Measurements from ENCODE around the gene AK5.

Gene AK5

DNA sequence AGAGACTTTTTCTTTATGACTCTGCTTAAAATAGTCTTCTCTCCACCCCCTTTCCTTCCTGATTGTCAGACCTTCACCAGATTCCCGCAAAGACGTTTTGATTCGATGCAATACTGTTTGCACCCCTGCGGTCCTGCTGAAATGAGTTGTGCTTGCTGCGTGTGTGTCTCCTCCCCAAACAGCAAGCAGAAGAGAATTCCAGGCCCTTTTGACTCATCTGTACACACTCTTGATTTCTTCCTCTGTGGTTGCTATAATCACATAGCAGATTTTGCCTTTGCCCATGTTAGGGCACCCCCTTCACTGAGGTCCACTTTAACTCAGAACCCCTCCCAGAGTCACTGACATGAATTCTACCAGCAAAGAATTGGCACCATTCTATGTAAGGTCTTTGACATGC lies 264.2 kb downstream of the AK5 start:
- DNase-seq (ENCODE audit: low spot score) = no peak

DNA sequence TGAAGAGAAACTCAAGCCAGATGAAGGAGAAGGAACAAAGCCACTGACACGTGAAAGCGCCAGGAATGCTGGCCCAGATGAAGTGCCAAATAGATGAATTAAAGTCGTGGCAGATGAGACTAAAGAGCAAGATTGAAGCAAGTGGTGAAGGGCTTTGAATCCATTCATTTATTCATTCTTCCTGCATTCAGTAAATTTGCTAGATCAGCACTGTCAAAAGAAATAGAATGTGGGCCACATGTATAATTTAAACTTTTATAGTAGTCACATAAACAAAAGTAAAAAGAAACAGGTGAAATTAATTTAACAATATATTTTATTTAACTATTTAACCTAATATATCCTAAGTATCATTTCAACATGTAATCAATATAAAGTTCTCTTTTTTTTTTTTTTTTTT lies 265.1 kb downstream of the AK5 start:
- DNase-seq (ENCODE audit: low spot score) = no peak

DNA sequence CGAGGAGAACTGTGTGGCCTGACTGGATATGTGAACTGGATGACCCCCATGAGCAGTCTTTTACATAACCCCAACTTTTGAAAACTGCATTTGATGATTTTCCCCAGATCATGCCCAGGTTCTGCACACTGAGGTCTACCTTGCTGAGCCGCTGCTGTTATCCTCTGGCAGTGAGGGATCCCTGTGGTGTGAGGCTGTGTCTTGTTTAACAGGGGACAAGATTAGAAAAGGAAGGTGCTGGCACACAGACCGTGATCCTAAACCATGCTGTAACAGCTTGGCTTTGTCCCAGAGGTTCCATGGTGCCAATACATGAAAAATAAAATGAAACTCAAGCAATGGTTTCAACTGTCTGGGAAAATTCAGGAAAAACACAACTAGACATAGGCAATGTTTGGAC lies 266.5 kb downstream of the AK5 start:
- DNase-seq (ENCODE audit: low spot score) = no peak

DNA sequence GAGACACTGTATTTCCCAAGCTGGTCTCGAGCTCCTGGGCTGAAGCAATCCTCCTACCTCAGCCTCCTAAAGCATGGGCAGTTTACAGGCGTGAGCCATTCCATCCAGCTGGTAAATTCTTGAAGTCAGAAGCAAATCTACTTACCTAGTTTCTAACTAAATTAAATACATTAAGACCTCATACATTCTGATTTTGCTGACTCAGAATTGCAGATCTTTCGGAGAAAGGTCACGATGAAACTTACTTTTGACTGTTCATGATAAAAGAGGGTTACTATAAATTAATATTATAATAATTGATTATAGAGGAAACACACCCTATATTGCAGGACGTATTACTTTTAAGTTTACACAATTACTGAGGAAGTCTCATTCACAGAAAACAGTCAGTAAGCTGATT lies 268.3 kb downstream of the AK5 start:
- no peak for DNase-seq (ENCODE audit: low spot score)

DNA sequence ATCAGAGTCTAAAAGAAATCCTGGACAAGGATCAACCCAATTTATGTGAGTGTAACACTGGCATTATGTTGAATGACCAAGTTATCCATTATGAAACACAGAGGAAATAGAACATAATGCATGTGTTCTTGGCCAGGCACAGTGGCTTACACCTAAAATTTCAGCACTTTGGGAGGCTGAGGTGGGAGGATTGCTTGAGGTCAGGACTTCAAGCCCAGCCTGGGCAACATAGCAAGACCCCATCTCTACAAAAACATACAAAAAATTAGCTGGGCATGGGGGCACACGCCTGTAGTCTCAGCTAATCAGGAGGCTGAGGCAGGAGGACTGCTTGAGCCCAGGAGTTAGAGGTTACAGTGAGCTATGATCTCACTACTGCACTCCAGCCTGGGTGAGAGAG lies 270.8 kb downstream of the AK5 start:
- DNase-seq (ENCODE audit: low spot score) = no peak

DNA sequence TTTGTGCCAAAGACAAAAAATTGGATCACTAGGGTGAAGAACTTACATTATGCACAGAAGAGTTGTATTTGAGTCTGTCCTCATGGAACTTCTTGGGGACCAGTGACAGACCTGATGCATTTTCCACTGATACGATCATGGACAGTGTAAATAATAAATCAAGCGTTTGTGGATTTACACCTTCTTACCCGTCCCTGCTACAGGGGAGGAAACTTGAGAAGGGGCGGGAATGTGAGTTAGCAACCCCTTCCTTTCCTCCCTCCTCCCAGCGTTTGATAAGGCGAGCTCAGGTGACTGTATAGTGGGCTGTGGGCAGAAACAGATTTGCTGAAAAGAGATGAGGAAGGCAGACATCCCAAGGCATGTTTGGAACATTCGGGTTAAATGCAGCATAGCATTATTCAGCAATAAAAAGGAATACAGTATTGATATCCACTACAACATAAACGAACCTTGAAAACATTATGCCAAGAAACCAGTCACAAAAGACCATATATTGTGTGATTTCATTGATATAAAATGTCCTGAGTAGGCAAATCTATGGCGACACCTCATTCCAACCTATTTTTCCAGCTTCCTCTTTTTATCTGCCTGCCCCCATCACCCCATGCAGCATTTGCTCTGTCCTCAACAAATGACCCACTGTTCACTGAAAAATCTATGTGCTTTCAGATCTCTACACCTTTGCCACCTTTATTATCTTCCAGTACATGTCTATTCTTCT lies 271.9 kb downstream of the AK5 start:
- DNase-seq (ENCODE audit: low spot score) = no peak

DNA sequence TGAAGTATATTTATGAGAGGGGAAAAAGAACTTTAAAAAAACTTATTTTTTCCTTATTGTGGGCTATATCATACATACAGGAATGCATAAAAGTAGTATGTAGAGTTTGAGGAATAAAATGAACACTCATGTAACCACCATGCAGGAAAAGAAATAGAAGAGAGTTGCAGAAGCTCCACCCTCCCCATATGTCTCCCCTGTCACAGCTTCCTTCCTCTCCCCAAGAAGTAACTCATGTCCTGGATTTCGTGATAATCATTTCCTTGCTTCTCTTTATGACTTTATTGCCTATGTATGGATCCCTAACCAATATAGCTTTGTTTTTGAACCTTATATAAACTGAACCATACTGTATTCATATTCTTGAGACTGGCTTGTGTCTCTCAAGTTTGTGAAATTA lies 274.2 kb downstream of the AK5 start:
- DNase-seq (ENCODE audit: low spot score) = no peak

DNA sequence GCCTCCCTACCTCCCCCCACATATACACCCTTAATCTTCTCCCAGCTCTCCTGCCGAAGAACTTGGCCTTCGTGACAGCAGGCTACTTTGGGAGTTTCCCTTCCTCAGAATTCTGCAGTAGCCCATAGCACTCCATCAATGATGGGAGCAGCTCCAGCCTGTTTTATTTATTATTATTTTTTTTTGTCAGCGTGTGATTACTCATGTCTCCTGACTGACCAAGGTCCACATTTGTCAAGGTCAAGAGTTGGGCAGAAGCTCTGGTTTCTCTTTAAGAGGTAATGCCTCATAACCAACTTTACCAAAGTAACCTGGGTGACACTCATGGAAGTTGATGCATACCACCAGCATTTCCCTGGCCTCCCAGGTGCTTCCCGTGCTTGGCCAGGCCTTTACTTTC lies 275.2 kb downstream of the AK5 start:
- no peak for DNase-seq (ENCODE audit: low spot score)

DNA sequence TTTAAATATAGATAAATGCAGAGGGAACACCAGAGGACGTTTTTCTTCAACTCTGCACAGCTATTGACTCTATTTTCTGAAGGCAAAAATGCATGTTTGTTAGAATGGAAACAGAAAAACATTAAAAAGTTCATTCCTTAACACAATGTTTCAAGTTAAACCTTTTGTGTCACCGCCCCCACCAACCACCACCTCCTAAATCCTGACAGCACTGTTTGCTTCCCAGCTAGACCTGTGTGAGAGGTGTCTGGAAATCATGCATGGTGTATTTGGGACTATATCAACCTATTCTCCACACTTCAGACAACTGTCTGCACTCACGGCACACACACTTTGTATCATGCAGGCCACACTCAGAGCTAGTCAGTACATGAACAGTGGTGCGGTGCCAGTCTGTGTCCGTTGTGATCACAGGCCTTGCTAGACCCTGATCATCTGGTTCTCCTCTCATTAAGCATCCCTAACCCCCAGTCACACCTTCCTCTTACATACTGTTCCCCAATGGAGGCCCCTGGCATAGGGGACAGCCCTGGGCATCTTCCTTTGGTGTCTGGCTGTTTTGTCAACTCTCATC lies 276.9 kb downstream of the AK5 start:
- no peak for DNase-seq (ENCODE audit: low spot score)

DNA sequence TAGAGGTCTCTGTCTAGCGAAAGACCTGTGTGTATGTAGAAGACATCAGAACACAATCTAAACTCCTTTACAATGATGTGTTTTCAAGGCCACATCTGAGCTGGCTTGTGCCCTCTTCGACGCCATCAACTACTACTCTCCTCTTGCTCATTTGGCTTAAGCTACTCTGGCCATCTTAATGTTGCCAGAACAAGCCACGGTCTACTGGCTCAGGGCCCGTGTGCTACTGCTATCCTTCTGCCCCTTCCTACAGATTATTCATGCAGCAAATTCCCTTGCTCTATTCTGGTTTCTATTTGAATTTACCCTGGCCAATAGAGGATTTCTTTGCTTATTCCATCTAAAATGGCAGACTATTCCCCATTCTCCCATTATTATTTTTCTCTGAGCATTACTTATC lies 278.9 kb downstream of the AK5 start:
- no peak for DNase-seq (ENCODE audit: low spot score)

DNA sequence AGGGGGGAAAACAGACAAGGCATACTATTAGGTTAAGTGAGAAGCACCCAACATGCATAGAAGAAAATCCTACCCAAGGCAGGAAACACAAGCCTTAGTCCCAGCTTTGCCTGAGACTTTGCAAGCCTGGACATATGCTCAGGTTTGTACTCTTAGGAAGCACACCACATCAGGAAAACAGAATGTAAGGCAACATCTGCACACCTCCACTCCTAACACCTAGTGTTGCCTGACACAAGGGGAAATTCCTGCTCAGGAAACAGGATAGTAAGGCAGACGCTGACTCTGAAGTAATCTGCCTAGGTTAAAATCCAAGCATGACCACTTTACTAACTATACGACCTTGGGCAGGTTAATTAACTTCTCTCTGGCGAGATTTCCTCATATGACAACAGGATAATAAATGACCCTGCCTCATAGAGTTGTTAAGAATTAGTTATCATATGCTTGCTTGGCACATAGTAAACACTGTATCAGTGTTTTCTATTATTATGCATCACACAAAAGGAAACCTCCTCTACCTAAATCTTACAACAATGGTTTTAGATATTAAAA lies 280.9 kb downstream of the AK5 start:
- DNase-seq (ENCODE audit: low spot score) = no peak

DNA sequence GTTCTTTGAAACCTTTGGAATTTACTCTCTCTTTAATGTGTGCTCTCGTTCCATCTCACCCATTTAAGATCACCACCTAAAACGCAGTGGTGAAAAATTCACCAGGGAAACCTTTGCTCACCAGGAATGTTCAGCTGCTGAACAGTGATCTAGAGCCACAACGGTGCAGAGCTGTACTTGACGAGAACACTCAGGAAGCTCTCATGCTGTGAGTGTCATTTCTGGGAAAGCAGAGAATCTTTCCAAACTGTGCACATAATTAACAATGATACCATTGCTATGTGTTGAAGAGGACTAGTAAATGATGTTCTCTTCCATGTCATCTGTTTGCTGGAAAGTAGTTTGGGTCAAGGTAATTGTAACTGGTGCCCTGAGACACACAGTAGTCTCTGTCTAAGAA lies 283.5 kb downstream of the AK5 start:
- DNase-seq (ENCODE audit: low spot score) = no peak

DNA sequence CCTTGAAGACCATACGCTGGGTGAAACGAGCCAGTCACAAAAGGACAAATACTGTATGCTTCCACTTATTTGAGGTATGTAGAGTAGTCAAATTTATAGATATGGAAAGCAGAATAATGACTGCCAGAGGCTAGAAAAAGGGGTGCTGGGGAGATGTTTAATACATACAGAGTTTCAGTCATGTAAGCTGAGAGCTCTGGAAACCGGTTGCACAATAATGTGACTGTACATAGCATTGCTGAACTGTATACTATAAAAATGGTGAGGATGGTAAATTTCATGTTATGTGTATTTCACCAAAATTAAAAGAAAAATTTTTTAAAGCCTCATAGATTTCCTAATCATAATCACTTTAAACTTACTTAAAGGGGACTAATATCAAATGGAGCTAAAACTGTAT lies 289.8 kb downstream of the AK5 start:
- DNase-seq (ENCODE audit: low spot score) = no peak

DNA sequence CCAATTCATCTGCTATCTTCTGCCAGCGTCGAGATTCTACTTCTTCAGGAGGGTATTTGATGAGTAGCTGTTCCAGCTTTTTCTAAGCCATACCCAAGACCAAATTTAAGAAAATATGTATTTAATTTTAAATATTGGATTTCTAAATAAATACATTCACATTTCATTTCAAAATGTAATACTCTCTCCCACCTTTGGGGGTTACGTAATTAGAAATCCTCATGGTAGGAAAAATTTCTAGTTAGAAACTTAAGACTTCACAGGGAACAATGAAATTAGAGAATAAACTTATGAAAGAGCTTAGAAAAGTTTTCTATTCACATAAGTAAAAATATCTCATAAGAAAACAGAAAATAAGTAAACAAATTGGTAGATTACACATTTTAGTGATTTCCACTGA lies 297.7 kb downstream of the AK5 start:
- no peak for DNase-seq (ENCODE audit: low spot score)

DNA sequence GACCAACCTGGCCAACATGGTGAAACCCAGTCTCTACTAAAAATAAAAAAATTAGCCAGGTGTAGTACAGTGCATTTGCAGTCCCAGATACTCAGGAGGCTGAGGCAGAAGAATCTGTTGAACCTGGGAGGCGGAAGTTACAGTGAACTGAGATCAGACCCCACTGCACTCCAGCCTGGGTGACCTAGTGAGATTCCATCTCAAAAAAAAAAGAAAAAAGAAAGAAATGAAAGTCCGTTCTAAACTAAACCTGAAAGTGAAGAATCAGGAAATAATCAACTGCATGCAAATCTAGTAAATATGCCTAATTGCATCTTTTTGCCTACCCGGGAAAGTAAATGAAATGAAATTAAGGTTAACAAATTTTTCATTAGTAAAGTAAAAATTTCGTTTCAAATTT lies 301.1 kb downstream of the AK5 start:
- no peak for DNase-seq (ENCODE audit: low spot score)

DNA sequence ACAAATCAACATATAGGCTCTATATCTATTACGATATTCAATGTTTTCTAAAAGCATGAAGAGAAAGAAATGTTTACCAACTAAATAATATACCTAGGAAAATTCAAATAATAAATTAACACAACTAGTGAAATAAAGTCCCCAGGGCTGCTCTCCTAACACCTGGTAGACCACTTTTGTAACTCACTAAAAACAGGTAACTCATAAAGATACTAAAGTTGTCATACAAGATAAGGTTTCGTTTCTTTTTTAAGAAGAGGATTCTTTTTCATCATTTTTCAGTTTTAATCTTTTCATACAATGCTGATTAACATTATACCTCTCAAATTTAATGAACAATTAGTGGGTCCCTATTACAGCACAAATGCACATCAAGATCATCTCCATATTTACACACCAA lies 301.7 kb downstream of the AK5 start:
- DNase-seq (ENCODE audit: low spot score) = no peak

DNA sequence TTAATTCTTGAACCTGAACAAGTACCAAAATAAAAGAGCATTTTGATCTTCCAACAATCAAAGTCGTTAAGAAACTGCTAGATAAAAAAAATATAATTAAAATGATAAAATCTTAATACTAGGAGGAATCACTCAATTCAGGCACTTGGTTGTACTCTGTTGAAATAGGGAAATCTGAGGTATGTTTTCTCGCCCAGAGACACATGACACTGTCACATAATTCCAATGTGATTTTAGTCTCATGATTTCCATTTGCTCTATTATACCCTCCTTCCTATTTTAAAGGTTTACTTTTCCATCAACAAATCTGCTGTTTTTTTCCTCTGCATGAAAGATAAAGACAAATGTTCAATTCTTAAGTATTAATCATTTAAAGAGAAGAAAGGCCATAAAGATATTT lies 303.1 kb downstream of the AK5 start:
- no peak for DNase-seq (ENCODE audit: low spot score)

DNA sequence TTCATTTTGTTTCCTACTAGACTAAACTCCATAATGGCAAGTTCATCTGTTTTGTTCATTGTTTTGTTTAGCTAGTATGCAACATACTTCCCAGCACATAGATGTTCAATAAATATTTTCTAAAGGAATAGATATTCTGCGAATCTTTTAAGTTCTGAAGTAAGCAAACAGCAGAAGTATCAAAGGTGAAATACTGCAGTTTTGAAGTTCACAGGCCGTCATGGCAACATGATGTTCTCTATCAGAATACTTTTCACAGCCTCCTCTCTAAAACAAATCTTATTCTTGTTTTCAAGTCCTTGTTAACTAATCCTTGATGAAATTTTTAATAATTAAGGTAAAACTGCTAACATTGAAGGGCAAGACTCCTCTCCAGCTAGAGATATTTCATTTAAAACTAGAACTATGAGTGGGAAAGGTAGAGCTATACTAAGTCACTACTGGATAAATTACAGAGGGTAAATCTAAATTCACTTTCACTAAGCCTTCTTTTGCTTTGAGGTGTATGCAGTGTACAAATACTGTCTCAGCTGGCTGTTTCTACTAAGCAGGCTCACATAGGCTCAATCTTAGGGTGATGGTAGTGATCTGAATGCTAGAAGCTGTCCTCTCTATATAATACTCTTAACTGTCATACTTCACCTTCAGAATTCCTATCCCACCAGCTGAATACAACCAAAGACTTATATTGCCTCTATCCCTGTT lies 303.9 kb downstream of the AK5 start:
- no peak for DNase-seq (ENCODE audit: low spot score)

DNA sequence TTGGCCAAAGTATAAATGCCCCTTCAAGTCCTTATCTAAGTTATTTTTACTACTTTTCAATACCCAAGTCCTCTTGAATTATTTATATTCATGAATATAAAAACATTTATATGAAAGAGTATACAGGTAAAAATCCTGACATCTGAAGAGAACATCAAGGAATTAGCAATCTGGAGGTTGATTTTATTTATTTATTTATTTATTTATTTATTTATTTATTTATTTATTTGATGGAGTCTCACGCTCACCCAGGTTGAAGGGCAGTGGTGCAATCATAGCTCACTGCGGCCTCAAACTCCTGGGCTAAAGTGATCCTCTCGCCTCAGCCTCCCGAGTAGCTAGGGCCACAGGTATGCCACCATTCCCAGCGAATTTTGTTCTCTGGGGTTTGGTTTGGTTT lies 307.4 kb downstream of the AK5 start:
- no peak for DNase-seq (ENCODE audit: low spot score)

DNA sequence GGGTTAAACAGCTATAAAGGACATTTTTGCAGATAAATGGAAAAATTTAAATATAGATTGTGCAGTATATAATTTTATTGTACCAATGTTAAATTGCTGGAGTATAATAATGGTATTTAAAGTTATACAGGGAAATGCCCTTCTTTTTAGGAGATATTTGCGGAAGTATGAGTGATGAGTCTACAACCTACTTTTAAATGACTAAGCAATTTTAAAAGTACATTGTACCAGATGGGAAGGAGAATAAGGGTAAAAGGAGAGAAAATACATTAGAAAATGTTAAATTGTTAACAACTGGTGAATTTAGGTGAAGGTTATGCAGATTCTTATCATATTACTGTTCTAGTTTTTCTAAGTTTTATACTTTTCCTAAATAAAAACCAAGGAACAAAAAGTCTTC lies 308.8 kb downstream of the AK5 start:
- no peak for DNase-seq (ENCODE audit: low spot score)

DNA sequence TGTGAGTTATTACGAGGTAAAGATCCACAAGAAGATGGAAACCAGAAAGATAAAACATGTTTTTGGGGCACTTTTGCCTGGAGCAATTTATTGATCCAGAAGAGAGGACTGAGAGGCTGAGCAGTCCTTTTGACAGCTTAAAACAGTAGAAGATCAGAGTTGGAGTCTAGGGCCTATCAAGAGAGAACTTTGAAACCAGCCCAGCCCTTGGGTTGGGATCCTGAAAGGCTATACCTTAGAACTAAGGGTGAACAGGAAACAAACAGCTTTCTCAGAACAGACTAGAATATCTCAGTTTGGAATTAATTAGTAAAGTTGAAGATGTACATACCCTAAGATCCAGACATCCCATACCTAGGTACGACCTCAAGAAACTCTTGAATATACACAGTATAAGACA lies 311.1 kb downstream of the AK5 start:
- no peak for DNase-seq (ENCODE audit: low spot score)

DNA sequence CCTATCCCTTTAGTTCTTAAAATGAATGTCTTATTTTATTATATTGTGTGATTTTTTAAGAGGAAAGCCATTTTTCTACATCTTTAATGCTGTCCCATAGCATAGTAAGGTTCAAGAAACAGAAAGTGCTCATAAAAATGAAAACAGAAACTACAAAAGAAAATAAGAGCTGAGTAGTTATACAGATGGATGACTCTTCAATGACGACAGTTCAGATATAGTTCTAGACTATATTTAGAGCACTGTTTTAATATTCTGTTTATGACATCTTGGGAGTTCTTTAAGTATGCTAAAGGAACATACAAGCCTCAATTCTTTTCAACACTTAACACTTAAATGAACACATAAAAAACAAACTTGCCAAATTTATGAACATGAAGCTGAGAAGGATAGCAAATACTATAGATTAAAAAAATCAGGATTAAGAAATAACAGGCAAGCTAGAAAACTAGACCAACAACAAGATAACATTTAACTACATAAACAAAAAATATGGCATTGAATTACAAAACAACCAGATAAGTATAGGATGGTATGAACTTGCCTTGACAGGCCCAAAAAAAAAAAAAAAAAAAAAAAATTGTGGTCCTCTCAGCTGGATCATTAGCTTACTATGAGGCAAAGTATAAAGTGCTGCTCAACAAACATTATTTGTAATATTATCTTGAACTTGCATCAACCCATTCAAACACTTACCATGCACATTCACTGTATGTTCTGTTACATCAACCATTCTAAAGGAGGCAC lies 312.7 kb downstream of the AK5 start:
- DNase-seq (ENCODE audit: low spot score) = no peak

DNA sequence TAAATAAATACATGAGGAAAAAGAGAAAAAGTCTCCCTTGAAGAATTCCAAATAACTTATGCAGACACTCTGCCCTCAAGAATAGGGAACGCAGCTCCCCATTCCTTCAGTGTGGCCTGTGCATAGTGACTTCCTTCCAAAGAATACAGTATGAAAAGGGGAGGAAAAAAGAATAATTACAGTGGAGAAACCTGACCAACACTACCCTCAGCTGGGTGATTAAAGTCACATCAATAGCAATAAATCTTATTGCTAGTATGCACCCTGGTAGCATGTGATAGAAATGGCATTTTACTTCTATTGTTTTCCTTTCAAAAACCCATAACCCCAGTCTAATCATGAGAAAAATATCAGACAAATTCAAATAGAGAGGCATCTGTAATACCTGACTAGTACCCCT lies 315.5 kb downstream of the AK5 start:
- no peak for DNase-seq (ENCODE audit: low spot score)
